ENCODE results near the gene GPRASP2. TPM values are rescaled to one million over a fixed set of nuclear protein-coding genes. Genes with fewer than 3 reads are reported as not detected.
"Not testable (repeated sequence)": the region's sequence is repeated elsewhere in the genome, so short reads cannot be mapped to it uniquely, and the experiment has no call there.

GPRASP2 gene
- total and polyA plus RNA-seq, 2 experiments from 2014 or later = 8.4 to 16.4 TPM

GRCh38 chrX:102672856-102673255 is 39.4 kb upstream of the GPRASP2 start:
- Histone ChIP-seq H3K4me3 (no peak overlapping the region), H2AFZ (no peak overlapping the region), H3K79me2 (ENCODE audit: insufficient read depth) (no peaks in the 10 kb centered on the region), H3K27me3 (replicated peaks; ENCODE audit: insufficient read depth) (no peaks in the 10 kb centered on the region), H3K4me1 (ENCODE audit: insufficient read depth) (no peaks in the 10 kb centered on the region), H3K27ac (no peak overlapping the region), H3K9me2 (ENCODE audit: insufficient read depth) (no peaks in the 10 kb centered on the region), H3K9ac (no peak overlapping the region), H3K9me3 (ENCODE audit: low read depth) (no peaks in the 10 kb centered on the region), H3F3A (ENCODE audit: insufficient read depth) (no peaks in the 10 kb centered on the region), H4K20me1 (ENCODE audit: insufficient read depth) (no peaks in the 10 kb centered on the region), H3K4me2 (ENCODE audit: unreplicated experiment) (no peak overlapping the region), H3K36me3 (ENCODE audit: low read depth) (no peaks in the 10 kb centered on the region)
- 65 to 67% methylated on average over 2 to 3 of the region's 3 CpGs for WGBS, 2 experiments (ENCODE audit: low coverage in 1 of 2, low lambda C conversion rate in 2 of 2, missing lambda C conversion rate in 2 of 2)
- in situ Hi-C loops (cut with MboI) = no loop called here
- DNase-seq = no peak
- TF ChIP-seq EZH2phosphoT487 (IDR thresholded peaks at IDR 0.05; ENCODE audit: insufficient read depth, low read depth) (no peak), EZH2 (IDR thresholded peaks at IDR 0.05; ENCODE audit: insufficient read depth, poor library complexity, severe bottlenecking) (no peak)

- H3F3A ChIP-seq (ENCODE audit: insufficient read depth); H3K4me1 ChIP-seq (ENCODE audit: insufficient read depth); H3K4me2 ChIP-seq (ENCODE audit: unreplicated experiment); H2AFZ ChIP-seq; H3K79me2 ChIP-seq (ENCODE audit: insufficient read depth); H3K4me3 ChIP-seq; H3K9me2 ChIP-seq (ENCODE audit: insufficient read depth); H3K36me3 ChIP-seq (ENCODE audit: low read depth); DNase-seq; H3K9ac ChIP-seq; H3K27ac ChIP-seq; H3K9me3 ChIP-seq (ENCODE audit: low read depth); H3K27me3 ChIP-seq (replicated peaks; ENCODE audit: insufficient read depth); H4K20me1 ChIP-seq (ENCODE audit: insufficient read depth); in situ Hi-C loops (cut with MboI): not testable (repeated sequence)
- 100% methylated on average over 1 of the region's 1 CpG for WGBS, 2 experiments (ENCODE audit: low coverage in 1 of 2, low lambda C conversion rate in 2 of 2, missing lambda C conversion rate in 2 of 2)
Observed at GRCh38 chrX:102677479-102677878, 34.8 kb upstream of the GPRASP2 start.

DNA sequence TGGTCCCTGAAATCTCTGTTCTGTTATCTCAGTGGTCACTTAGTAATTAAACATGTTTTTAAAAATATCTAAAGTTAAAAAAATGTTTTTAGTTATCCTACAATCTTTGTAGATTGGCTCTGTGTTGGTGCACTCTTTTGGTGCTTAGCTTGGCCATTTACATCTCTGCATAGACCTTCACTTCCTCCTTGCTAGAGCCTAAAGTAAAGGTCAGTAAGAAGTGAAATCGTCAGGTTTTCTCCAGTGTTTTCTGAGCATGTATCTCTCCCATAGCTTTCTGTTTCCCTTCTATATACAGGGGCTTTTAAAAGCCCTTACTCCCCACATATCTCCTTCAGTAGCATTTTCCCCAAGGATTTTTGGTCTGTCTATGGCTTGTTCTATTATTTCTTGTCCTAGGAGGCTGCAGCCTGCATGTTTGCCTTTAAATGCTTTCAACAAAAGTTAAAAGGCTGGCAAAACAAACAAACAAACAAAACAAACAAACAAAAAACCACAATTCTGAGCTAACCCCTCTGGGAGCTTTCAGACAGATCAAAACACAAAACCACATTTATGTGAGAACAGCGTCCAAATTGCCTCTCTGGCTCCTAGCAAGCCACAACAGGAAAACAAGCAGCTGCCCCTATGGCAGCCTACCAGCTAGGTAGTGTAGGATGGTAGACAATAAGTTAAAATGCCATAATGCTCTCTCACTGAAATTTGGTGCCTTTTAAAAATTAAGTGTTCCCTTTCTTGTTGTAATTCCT is 27.3 kb upstream of the GPRASP2 start:
- in situ Hi-C loops (cut with MboI) = no loop called here
- TF ChIP-seq EZH2phosphoT487 (IDR thresholded peaks at IDR 0.05; ENCODE audit: insufficient read depth, low read depth) (no peak), EZH2 (IDR thresholded peaks at IDR 0.05; ENCODE audit: insufficient read depth, poor library complexity, severe bottlenecking) (no peak)
- Histone ChIP-seq H3K79me2 (ENCODE audit: insufficient read depth) (no peaks in the 10 kb centered on the region), H3K36me3 (ENCODE audit: low read depth) (no peaks in the 10 kb centered on the region), H2AFZ (no peak overlapping the region), H3K27me3 (replicated peaks; ENCODE audit: insufficient read depth) (no peaks in the 10 kb centered on the region), H3F3A (ENCODE audit: insufficient read depth) (no peaks in the 10 kb centered on the region), H3K9me3 (ENCODE audit: low read depth) (no peaks in the 10 kb centered on the region), H3K9ac (no peak overlapping the region), H3K4me3 (no peak overlapping the region), H3K4me1 (ENCODE audit: insufficient read depth) (no peaks in the 10 kb centered on the region), H3K4me2 (ENCODE audit: unreplicated experiment) (no peak overlapping the region), H3K27ac (no peak overlapping the region), H3K9me2 (ENCODE audit: insufficient read depth) (no peaks in the 10 kb centered on the region), H4K20me1 (ENCODE audit: insufficient read depth) (no peaks in the 10 kb centered on the region)
- no peak for DNase-seq
- 11 to 22% methylated on average over 2 of the region's 2 CpGs for WGBS, 2 experiments (ENCODE audit: low coverage in 1 of 2, low lambda C conversion rate in 2 of 2, missing lambda C conversion rate in 2 of 2)

DNA sequence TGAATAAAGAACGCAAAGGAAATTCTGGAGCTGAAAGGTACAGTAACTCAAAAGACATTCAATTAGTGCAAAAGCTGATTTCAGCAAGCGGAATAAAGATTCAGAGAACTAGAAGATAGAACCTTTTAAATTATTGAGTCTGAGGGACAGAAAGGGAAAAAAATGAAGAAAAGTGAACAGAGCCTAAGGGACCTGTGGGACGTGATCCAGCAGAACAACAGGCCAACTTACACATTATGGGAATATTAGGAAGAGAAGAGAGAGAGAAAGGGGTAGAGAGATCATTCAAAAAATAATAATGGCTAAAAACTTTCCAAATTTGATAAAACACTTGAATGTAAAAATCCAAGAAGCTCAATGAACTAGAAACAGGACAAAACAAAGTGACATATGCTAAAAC is 17.5 kb upstream of the GPRASP2 start:
- Histone ChIP-seq H2AFZ (no peak overlapping the region), H3K4me3 (no peak overlapping the region), H3K4me2 (ENCODE audit: unreplicated experiment) (no peak overlapping the region), H3F3A (ENCODE audit: insufficient read depth) (no peaks in the 10 kb centered on the region), H3K9me3 (ENCODE audit: low read depth) (no peaks in the 10 kb centered on the region), H3K4me1 (ENCODE audit: insufficient read depth) (no peaks in the 10 kb centered on the region), H3K36me3 (ENCODE audit: low read depth) (no peaks in the 10 kb centered on the region), H3K9ac (no peak overlapping the region), H3K79me2 (ENCODE audit: insufficient read depth) (no peaks in the 10 kb centered on the region), H3K27ac (no peak overlapping the region), H3K9me2 (ENCODE audit: insufficient read depth) (no peaks in the 10 kb centered on the region), H4K20me1 (ENCODE audit: insufficient read depth) (no peaks in the 10 kb centered on the region), H3K27me3 (replicated peaks; ENCODE audit: insufficient read depth) (no peaks in the 10 kb centered on the region)
- in situ Hi-C loops (cut with MboI) = no loop called here
- no peak for DNase-seq
- TF ChIP-seq EZH2 (IDR thresholded peaks at IDR 0.05; ENCODE audit: insufficient read depth, poor library complexity, severe bottlenecking) (no peak), EZH2phosphoT487 (IDR thresholded peaks at IDR 0.05; ENCODE audit: insufficient read depth, low read depth) (no peak)
- 97 to 100% methylated on average over 3 of the region's 3 CpGs for WGBS, 2 experiments (ENCODE audit: low coverage in 1 of 2, low lambda C conversion rate in 2 of 2, missing lambda C conversion rate in 2 of 2)

DNA sequence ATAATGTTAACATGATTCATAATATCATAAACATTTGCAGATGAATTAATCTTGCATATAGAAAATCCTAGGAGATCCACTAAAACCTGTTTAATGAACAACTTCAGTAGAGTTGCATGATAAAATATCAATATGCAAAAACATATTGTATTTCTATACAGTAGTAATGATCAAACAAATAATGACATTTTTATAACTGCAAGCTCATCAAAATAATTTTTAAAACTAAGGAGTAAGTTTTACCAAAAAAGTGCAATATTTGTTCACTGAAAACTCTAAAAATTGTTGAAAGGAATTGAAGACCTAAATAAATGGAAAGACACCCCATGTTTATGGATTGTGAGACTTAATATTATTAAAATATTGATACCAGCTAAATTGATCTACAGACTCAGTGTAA is 15.9 kb upstream of the GPRASP2 start:
- in situ Hi-C loops (cut with MboI) = no loop called here
- Histone ChIP-seq H3F3A (ENCODE audit: insufficient read depth) (no peaks in the 10 kb centered on the region), H3K4me2 (ENCODE audit: unreplicated experiment) (no peak overlapping the region), H3K79me2 (ENCODE audit: insufficient read depth) (no peaks in the 10 kb centered on the region), H3K36me3 (ENCODE audit: low read depth) (no peaks in the 10 kb centered on the region), H3K9me3 (ENCODE audit: low read depth) (no peaks in the 10 kb centered on the region), H3K9ac (no peak overlapping the region), H3K27me3 (replicated peaks; ENCODE audit: insufficient read depth) (no peaks in the 10 kb centered on the region), H3K27ac (no peak overlapping the region), H3K9me2 (ENCODE audit: insufficient read depth) (no peaks in the 10 kb centered on the region), H2AFZ (no peak overlapping the region), H4K20me1 (ENCODE audit: insufficient read depth) (no peaks in the 10 kb centered on the region), H3K4me1 (ENCODE audit: insufficient read depth) (no peaks in the 10 kb centered on the region), H3K4me3 (no peak overlapping the region)
- DNase-seq = no peak
- TF ChIP-seq EZH2phosphoT487 (IDR thresholded peaks at IDR 0.05; ENCODE audit: insufficient read depth, low read depth) (no peak), EZH2 (IDR thresholded peaks at IDR 0.05; ENCODE audit: insufficient read depth, poor library complexity, severe bottlenecking) (no peak)
